A549 (cell line): ENCODE data around the gene POLR1F.

ENCODE experiments used
- CTCF ChIP-seq: fragments of >200 bp; sonication (Bioruptor Twin); formaldehyde crosslinking; IDR thresholded peaks from 3 replicates; pipeline ENCODE4 v1.5.1; 2016
- ELK1 ChIP-seq: fragments of 150-350 bp; IDR thresholded peaks from 2 replicates; pipeline ENCODE4 v1.6.1; 2014; ENCODE audit warnings: low read depth, mild to moderate bottlenecking, low read length
- NFE2L2 ChIP-seq: fragments of 150-350 bp; conservative IDR thresholded peaks from 2 replicates; pipeline ENCODE4 v1.6.1; 2014; ENCODE audit warnings: low read length
- POLR2A ChIP-seq: IDR thresholded peaks from 2 replicates; pipeline ENCODE4 v1.6.1; 2012; ENCODE audit warnings: mild to moderate bottlenecking, low read length
- RAD21 ChIP-seq, 2 experiments: fragments of >200 bp in 1 of 2; sonication (Bioruptor Twin) in 1 of 2; formaldehyde crosslinking in 1 of 2; IDR thresholded peaks in 1 of 2; conservative IDR thresholded peaks in 1 of 2; 2 replicates in 1 of 2; 3 replicates in 1 of 2; pipeline ENCODE4 v1.6.1; 2012 to 2018; ENCODE audit warnings: inconsistent platforms in 1 of 2
- REST ChIP-seq: fragments of 200-600 bp; sonication (generic); IDR thresholded peaks from 2 replicates; pipeline ENCODE4 v1.6.1; 2016; ENCODE audit warnings: antibody characterized with exemption, mild to moderate bottlenecking, moderate library complexity

- TF ChIP-seq NFE2L2: no peak
- no peak for TF ChIP-seq CTCF
- no peak for TF ChIP-seq RAD21 (conservative IDR thresholded peaks at IDR 0.05 in 1 of 2, IDR thresholded peaks at IDR 0.05 in 1 of 2)
- TF ChIP-seq REST: no peak
- no peak for TF ChIP-seq ELK1
- no peak for TF ChIP-seq POLR2A
Observed at GRCh38 chr7:19675816-19676215, 33.0 kb downstream of the POLR1F start.
